ENCODE measurements around the gene CCR6.

The CCR6 gene

GRCh38 chr6:167098825-167099225, 24.1 kb upstream of the CCR6 start:
- DNase-seq (ENCODE audit: low spot score), result no peak

DNA sequence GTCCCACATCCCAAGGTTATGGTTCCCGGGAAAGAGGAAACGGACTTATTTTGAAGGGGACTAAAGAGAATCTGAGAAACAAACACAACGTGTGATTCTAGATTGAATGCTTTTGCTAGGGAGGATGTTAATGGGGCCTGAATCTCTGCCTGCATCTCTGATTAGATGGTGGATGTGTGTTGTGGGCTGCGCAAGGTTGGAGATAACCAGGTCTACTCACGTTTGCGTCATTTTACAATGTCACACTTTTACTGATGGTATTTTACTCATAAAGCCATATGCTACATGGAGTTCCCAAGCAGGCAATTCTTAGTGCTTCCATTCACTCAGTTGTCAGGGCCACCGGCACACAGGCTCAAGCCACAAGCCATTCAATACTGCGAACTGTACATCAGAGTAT, 23.2 kb upstream of the CCR6 start:
- DNase-seq (ENCODE audit: low spot score), result no peak

- no peak for DNase-seq (ENCODE audit: low spot score)
Observed at GRCh38 chr6:167100241-167100674, 22.6 kb upstream of the CCR6 start.

GRCh38 chr6:167102318-167102717, 20.6 kb upstream of the CCR6 start:
- no peak for DNase-seq (ENCODE audit: low spot score)

DNA sequence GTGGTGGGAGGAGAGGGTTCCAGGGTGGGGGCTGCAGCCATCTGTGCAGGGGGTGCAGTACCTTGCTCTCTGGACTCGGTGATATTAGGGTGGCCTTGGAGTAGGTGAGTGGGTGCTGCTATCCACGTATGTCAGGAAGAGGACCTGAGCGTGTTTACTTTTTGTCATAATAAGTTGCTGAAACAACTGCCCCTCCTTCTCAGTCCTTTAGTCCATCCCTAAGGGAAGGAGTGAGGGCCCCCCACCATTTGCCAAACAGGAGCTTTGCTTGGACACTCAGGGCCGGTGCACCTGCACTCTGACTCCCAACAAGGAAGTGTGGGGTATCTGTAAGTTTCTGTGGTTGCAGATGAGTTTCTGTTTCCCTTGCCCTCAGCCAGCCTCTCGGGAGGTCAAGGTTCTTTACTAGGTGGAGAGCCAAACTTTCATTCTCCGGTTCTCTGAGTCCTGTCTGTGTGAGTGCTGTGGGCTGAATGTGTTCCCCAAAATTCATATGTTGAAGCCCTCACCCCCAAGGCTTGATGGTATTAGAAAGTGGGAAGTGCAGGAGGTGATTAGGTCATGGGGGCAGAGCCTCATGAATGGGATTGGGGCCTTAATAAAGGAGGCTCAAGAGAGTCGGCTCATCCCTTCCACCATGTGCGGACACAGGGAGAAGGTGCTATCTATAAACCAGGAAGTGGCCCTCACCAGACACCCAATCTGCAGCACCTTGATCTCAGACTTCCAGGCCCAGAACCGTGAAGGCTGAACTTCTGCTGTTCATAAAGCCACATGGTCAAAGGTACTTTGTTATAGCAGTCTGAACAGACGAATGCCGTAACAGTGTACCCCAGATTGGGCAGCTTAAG, 19.6 kb upstream of the CCR6 start:
- no peak for DNase-seq (ENCODE audit: low spot score)

- DNase-seq (ENCODE audit: low spot score), result no peak
Observed at GRCh38 chr6:167104388-167104787, 18.5 kb upstream of the CCR6 start.

- DNase-seq (ENCODE audit: low spot score), result no peak
Observed at GRCh38 chr6:167105060-167105459, 17.8 kb upstream of the CCR6 start.

DNA sequence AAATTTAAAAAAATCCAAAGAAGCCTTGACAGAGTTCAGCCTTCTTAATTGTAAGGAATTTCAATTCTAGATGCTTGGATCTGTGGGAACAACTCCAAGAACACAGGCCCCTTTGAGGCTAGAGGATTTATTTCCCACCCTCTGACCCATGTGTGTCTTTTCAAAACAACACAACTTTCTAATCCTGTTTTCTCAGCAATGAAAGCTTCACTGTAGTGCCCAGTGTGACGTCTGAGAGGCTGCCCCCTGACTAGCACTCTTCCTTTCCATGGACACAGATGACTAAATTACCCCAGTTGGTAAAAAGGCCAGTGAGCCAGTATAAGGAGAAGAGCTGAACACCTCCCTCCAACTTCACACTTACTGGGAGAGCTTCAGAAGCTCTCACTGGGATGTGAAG, 16.5 kb upstream of the CCR6 start:
- DNase-seq (ENCODE audit: low spot score), result no peak

DNA sequence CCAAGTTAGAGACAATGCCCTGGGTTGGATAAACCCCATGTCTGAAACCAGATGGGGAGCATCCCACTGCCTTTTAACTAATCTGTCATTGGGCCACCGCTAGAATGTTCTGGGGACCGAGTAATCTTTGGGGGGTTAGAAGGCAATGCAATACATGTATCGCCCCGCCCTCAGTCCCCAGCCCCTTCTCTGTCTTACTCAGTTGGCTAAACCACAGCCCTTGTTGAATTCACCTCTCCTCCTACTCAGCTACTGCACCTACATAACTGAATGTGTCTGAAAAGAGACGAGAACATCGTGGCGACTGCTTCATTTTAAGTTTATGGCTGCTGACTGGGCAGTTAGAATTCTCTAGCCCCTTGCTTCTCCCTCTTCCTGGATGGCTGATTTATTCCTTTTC, 15.1 kb upstream of the CCR6 start:
- DNase-seq (ENCODE audit: low spot score), result no peak

- no peak for DNase-seq (ENCODE audit: low spot score)
Observed at GRCh38 chr6:167108278-167108677, 14.6 kb upstream of the CCR6 start.

DNA sequence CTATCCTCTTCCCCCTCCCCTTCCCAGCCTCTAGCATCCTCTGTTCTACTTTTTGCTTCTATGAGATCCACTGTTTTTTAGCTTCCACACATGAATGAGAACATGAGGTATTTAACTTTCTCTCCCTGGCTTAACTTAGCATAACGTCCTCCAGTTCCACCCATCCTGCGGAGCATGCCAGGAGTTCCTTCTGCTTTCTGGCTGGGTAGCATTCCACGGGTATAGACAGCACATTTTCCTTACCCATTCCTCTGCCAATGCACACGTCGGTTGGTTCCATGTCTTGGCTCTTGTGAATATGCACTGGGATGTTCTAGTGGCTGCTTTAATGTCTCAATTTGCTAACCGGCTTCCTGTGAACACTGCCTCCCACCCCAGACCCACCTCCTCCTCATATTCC, 13.2 kb upstream of the CCR6 start:
- no peak for DNase-seq (ENCODE audit: low spot score)

DNA sequence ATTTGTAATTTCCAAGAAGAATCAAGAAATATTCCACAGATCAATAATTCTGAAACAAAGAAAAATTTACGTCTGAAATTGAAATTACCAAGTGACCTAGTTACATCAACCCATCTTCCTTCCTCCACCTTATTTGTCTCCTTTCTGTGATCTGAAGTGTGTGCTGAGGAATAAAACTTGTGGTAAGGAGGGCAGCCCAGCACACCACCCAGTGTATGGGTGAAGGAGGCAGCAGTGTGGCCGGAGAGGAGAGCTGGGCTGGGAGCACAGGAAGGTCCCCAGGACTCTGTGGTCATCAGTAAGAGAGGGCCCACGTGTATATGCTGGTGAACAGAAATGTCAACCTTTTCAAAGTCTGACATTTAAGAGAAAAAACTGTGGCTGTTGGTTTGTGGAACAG, 11.3 kb upstream of the CCR6 start:
- DNase-seq (ENCODE audit: low spot score), result no peak

GRCh38 chr6:167112421-167112820, 10.5 kb upstream of the CCR6 start:
- no peak for DNase-seq (ENCODE audit: low spot score)

GRCh38 chr6:167113047-167113754, 9.7 kb upstream of the CCR6 start:
- no peak for DNase-seq (ENCODE audit: low spot score)

- no peak for DNase-seq (ENCODE audit: low spot score)
Observed at GRCh38 chr6:167113935-167114910, 8.7 kb upstream of the CCR6 start.

DNA sequence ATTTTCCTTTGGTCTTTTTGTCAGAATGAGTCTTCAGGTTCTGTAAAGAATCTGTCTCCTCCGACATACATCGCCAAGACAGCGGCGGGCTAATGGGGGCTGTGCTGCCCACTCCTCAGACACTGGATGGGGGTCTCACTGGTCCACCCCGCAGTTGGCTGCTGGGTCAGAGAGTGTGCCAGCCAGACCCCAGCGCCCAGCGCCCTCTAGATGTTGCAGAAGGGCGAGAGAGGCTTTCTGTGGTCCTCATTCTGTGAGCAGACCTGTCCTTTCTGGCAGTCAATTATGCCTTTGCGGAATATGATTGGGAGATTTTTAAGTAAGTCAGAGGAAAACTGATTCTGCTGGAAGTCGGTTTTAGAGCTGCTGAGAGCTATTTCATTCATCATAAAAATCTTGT, 7.8 kb upstream of the CCR6 start:
- no peak for DNase-seq (ENCODE audit: low spot score)

GRCh38 chr6:167116109-167116837, 6.6 kb upstream of the CCR6 start:
- DNase-seq (ENCODE audit: low spot score), result no peak

- DNase-seq (ENCODE audit: low spot score), result no peak
Observed at GRCh38 chr6:167116838-167117228, 6.1 kb upstream of the CCR6 start.

DNA sequence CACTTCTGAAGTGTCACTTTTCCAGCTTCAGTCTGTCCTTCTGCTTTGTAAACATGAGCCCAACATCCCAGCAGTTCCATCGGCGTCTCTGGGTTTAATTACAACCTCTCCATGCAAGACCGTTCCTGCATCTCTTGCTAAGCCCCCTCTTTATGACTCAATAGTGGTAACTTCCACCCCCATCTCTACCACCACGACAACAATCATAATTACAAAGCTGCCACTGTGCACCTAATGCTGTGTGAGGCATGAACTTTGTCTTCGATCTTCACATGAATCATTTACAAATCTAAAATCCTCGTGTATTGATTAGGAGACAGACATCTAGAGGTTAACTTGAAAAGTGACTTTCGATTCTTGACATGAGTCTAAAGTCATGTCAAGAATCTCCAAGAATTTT, 4.9 kb upstream of the CCR6 start:
- no peak for DNase-seq (ENCODE audit: low spot score)

GRCh38 chr6:167118839-167119238, 4.1 kb upstream of the CCR6 start:
- DNase-seq (ENCODE audit: low spot score), result no peak

DNA sequence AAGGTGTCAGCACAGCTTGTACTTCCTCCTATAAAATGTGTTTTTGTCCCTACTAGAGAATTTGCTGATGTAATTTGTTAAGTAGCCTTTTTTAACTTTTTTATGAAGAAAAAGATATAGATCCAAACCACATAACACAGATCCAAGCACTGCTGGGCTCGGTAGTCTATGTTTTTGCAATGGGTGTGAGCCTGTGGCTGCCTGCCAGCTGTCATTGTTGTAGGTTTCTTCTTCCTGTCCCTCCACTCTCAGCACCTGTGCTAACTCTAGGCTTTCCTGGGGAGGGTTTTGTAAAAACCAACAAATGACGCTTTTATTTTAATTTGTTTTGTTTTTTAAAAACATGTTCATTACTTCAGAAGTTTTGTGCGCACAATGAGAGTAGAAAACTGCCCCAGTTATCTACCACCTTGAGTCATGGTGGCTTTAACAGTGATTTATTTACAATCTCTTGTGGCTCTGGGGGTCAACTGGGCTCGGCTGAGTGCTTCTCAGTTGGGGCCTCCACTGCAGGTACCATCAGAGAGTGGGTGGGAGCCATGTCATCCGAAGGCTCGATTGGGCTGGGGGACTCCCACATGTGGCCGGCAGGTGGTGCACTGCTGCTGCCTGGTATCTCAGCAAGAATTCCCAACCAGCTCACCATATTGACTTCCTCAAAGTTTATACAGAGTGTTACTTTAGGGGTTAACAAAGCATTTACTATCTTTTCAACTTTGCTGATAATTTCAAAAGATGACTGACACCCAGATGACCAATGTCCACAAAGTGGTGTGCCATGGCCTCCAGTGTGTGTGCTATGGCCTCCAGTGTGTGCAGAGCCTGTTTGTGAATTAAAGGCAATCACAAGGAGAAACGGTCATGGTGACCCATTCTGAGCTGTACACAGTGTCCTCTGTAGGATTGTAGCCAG, 3.0 kb upstream of the CCR6 start:
- no peak for DNase-seq (ENCODE audit: low spot score)

Data from globus pallidus (tissue), 1 donor.